Erythroblast (primary cell): ENCODE measurements around the gene PNKD.

Source experiments
- GATA1 ChIP-seq: IDR thresholded peaks from 2 replicates; pipeline ENCODE4 v1.6.1; 2011; ENCODE audit warnings: low read depth, mild to moderate bottlenecking, control low read depth, low read length, moderate library complexity
- POLR2A ChIP-seq: IDR thresholded peaks from 2 replicates; pipeline ENCODE4 v1.6.1; 2011; ENCODE audit warnings: mild to moderate bottlenecking, low read length

DNA sequence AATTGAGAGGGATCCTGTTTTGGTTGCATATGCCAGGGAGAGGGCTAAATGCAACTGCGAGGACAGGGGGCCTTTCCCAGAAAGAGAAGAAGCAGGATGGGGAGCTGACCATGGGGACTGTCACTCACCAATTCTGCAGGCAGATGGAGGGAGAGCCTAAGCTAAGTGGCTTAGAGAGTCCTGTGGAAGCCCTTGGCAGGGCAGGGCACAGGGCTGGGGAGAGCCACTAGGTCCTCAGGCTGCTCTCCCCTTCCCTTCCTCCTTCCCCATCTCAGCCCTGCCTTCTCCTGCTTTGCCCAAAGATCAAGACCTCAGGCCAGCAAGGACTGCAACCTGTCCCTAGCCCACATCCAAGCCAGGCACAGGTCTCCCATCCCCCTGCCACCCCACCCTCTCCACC is 62.0 kb downstream of the PNKD start:
- TF ChIP-seq POLR2A: no peak
- TF ChIP-seq GATA1: no peak
